Measurements from ENCODE around the gene HOXA13. TPM values are rescaled to one million over a fixed set of nuclear protein-coding genes. Genes with fewer than 3 reads are reported as not detected.

The HOXA13 gene
- total RNA-seq = 1.3 and 2.6 TPM in 2 replicates

DNA sequence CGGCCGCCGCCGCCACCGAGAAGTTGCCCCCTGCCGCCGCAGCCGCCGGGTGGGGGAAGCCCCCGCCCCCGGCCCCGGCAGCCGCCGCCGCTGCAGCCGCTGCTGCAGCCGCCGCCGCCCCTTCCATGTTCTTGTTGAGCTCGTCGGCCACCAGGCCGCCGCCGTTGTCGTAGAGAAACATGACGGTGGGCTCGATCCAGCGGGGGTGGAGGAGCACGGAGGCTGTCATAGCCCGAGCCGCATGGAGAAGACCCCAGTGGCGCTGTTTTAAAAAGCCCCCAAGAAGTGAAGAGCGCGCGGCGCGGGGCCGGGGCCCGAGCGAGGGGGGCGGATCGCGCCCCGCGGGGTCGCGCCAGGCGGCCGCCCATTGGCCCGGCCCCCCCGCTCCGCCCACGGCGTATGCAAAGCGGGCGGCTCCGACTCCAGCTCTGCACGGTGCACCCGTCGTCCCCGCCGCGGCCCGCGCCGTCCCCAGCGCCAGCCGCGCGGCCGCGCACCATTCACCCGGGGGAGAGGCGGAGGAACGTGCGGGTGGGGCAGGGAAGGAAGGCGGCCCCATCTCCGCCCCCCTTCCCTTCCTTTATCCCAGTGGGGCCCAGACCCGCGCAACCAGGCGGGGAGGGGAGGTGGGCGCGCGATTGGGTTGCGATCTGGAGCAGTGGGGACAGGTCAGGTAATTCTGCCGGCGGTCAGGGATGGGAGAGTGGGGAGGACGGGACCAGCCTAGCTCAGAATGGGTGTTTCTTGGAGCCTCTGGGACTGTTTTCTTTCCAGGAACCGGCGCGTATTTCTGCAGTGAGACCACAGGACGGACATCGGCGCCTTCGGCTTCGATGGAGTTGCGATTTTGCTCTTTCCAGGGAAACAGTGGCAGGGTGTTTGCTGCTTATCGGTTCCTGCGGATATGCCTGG, at the start of gene HOXA13:
Gene HOXA13 (minus strand): TSS at position 243 of the 912 bp plus-strand sequence. CDS start 14 bp downstream, at position 229.
- peak within 1 kb of the TSS; percentile 86 for H3K4me3 ChIP-seq (ENCODE audit: low read depth, low read length)
- TF ChIP-seq CTCF (IDR thresholded peaks at IDR 0.05; ENCODE audit: insufficient read depth, low read depth, low read length) = no peak
- peak; percentile 84 for DNase-seq (ENCODE audit: low read depth)

- no peak for DNase-seq (ENCODE audit: low read depth)
- no peak overlapping the region for H3K4me3 ChIP-seq (ENCODE audit: low read depth, low read length)
- no peak for TF ChIP-seq CTCF (IDR thresholded peaks at IDR 0.05; ENCODE audit: insufficient read depth, low read depth, low read length)
Observed at GRCh38 chr7:27248911-27249723, 49.2 kb upstream of the HOXA13 start.

GRCh38 chr7:27248427-27248806, 48.5 kb upstream of the HOXA13 start:
- no peak overlapping the region for H3K4me3 ChIP-seq (ENCODE audit: low read depth, low read length)
- TF ChIP-seq CTCF (IDR thresholded peaks at IDR 0.05; ENCODE audit: insufficient read depth, low read depth, low read length) = no peak
- DNase-seq (ENCODE audit: low read depth) = no peak

GRCh38 chr7:27247452-27248426, 47.8 kb upstream of the HOXA13 start:
- TF ChIP-seq CTCF (IDR thresholded peaks at IDR 0.05; ENCODE audit: insufficient read depth, low read depth, low read length) = no peak
- H3K4me3 ChIP-seq (ENCODE audit: low read depth, low read length) = no peak overlapping the region
- no peak for DNase-seq (ENCODE audit: low read depth)

GRCh38 chr7:27247000-27247399, 47.1 kb upstream of the HOXA13 start:
- TF ChIP-seq CTCF (IDR thresholded peaks at IDR 0.05; ENCODE audit: insufficient read depth, low read depth, low read length) = no peak
- no peak for DNase-seq (ENCODE audit: low read depth)
- H3K4me3 ChIP-seq (ENCODE audit: low read depth, low read length) = no peak overlapping the region
